IPS-15b (cell line): ENCODE data around the gene SLMAP.

Experiments
- H3K27me3 ChIP-seq: one replicate; pipeline ENCODE4 v1.6.1; 2013; ENCODE audit warnings: low read length; ENCODE audit not compliant: control insufficient read depth, insufficient read depth
- H3K36me3 ChIP-seq: one replicate; pipeline ENCODE4 v1.6.1; 2013; ENCODE audit warnings: low read length; ENCODE audit not compliant: control insufficient read depth, insufficient read depth
- H3K4me1 ChIP-seq: one replicate; pipeline ENCODE4 v1.6.1; 2013; ENCODE audit warnings: mild to moderate bottlenecking, low read length; ENCODE audit not compliant: control insufficient read depth, insufficient read depth
- H3K4me3 ChIP-seq: one replicate; pipeline ENCODE4 v1.5.1; 2013; ENCODE audit warnings: low read depth, low read length
- H3K9ac ChIP-seq: one replicate; pipeline ENCODE4 v1.6.1; 2013; ENCODE audit warnings: low read depth, mild to moderate bottlenecking, low read length
- H3K9me3 ChIP-seq: one replicate; pipeline ENCODE4 v1.6.1; 2013; ENCODE audit warnings: mild to moderate bottlenecking, low read length; ENCODE audit not compliant: control insufficient read depth, insufficient read depth

The SLMAP gene

GRCh38 chr3:57977818-57978235 is 221.7 kb downstream of the SLMAP start:
- peaks cover 4% of the 10 kb centered on the region for H3K4me1 ChIP-seq

GRCh38 chr3:57978316-57978715 is 222.2 kb downstream of the SLMAP start:
- Histone ChIP-seq H3K4me3 (no peak overlapping the region), H3K27me3 (no peaks in the 10 kb centered on the region), H3K4me1 (peaks cover 2% of the 10 kb centered on the region), H3K36me3 (no peaks in the 10 kb centered on the region), H3K9ac (no peak overlapping the region), H3K9me3 (no peaks in the 10 kb centered on the region)

More at GRCh38 chr3:57977818-57978235, 221.7 kb downstream of the SLMAP start:
- Histone ChIP-seq H3K4me3 (no peak overlapping the region), H3K36me3 (no peaks in the 10 kb centered on the region), H3K9me3 (no peaks in the 10 kb centered on the region), H3K9ac (no peak overlapping the region), H3K27me3 (no peaks in the 10 kb centered on the region)
